ENCODE data around the gene CDC42. TPM values are rescaled to one million over a fixed set of nuclear protein-coding genes. Genes with fewer than 3 reads are reported as not detected.

The CDC42 gene
- total and polyA plus RNA-seq, 9 of the 15 experiments (the other 6 are each of a cell fraction or from before 2014, with no cell fraction given): 186 to 398 (median 325) TPM

- no peak for TF ChIP-seq ZNF318 (IDR thresholded peaks at IDR 0.05; ENCODE audit: borderline replicate concordance in 1 of 2, low read depth in 1 of 2)
- peak; percentile 19; the same call in 1 of the 2 replicates for TF ChIP-seq MGA (IDR thresholded peaks at IDR 0.05)
- no peak for TF ChIP-seq RUNX1 (IDR thresholded peaks at IDR 0.05; ENCODE audit: low read depth)
- peak; percentile 85 for TF ChIP-seq ZBTB43 (CRISPR knock-in tag; IDR thresholded peaks at IDR 0.05)
Measured at GRCh38 chr1:22025368-22026155, 26.9 kb upstream of the CDC42 start (continued).
